Measurements from ENCODE around the gene CHADL.
"Not testable (repeated sequence)": the region's sequence is repeated elsewhere in the genome, so short reads cannot be mapped to it uniquely, and the experiment has no call there.

The CHADL gene, protein sequence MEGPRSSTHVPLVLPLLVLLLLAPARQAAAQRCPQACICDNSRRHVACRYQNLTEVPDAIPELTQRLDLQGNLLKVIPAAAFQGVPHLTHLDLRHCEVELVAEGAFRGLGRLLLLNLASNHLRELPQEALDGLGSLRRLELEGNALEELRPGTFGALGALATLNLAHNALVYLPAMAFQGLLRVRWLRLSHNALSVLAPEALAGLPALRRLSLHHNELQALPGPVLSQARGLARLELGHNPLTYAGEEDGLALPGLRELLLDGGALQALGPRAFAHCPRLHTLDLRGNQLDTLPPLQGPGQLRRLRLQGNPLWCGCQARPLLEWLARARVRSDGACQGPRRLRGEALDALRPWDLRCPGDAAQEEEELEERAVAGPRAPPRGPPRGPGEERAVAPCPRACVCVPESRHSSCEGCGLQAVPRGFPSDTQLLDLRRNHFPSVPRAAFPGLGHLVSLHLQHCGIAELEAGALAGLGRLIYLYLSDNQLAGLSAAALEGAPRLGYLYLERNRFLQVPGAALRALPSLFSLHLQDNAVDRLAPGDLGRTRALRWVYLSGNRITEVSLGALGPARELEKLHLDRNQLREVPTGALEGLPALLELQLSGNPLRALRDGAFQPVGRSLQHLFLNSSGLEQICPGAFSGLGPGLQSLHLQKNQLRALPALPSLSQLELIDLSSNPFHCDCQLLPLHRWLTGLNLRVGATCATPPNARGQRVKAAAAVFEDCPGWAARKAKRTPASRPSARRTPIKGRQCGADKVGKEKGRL

DNA sequence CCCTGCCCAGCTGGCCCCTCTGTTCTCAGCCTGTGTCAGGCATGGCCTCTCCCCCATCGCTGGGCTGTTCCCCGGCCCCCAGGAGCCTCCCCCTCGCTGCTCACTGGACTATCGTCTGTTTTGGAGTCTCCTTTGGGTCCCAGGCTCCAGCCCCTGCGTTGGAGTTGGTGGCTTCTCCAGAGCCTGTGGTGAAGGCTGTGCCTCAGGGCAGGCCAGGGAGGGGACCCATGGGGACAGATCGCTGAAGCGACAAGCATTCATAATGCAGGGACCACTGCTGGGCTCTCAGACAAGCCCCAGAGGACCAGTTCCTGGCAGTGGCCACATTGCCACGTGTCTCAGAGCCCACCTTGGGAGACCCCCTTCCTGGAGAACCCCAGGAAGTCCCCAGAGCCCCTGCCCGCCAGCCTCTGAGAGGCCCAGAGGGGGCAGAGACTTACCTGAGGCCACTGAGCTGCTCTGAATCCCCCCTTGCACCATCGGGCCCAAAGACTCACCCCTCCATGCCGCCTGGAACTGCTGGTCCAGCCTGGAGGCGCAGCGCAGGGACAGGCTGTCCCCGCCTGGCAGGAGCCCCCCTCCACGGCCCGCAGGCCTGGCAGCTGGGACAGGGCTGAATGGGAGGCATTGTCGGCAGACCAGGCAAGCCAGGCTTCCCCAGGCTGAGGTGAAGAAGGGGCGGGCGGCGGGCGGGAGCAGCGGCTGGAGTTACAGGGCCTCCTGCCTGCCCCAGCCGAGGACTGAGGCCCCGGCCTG lies at the start of gene CHADL:
Gene CHADL (minus strand): TSS at position 555 of the 756 bp plus-strand sequence. CDS start 50 bp downstream, at position 505.
- DNase-seq: no peak

DNA sequence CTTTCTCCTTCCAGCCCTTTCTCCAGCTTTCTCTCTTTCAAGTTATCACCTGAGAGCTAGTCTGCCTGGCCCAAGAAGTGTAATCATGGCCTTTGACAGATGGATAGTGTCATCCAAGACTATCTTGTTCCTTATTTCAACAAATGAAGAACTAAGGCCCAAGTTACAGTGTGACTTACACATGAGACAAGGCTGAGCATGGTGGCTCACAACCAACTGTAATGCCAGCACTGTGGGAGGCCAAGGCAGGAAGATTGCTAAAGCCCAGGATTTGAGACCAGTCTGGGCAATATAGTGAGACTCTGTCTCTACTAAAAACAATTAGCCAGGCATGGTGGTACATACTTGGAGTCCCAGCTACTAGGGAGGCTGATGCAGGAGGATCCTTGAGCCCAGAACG lies 48.9 kb upstream of the CHADL start:
- no peak for DNase-seq

- no peak for DNase-seq
These were observed 47.7 kb upstream of the CHADL start for GRCh38 chr22:41288245-41288946.

- no peak for DNase-seq
These were observed 45.9 kb upstream of the CHADL start for GRCh38 chr22:41286639-41287091.

- peak; percentile 88 to 93 for DNase-seq
These were observed 45.3 kb upstream of the CHADL start, which contains the start of gene RANGAP1 for GRCh38 chr22:41285820-41286638. TSS of gene RANGAP1 (minus strand) at chr22:41286187. CDS start at chr22:41281044, 5,143 bp downstream.

DNA sequence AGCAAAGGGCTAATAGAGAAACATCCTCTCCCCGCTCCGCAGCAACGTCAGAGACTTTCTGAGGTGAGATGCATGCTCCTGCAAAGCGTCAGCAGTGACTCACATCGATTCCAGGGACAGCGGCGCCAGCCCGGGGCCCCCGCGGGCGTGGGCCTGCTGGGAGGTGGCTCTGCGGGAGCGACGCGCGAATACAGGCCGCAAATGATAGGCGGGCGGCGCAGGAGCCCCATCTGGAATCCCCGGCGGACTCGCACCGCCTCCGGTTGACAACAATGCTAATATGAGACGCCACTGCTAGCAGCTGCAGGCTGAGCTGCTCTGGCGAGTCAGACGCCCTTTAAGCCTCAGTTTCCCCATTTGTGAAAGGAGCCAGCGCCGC lies 44.7 kb upstream of the CHADL start:
- DNase-seq: no peak

GRCh38 chr22:41284465-41284864 lies 43.7 kb upstream of the CHADL start:
- no peak for DNase-seq

DNA sequence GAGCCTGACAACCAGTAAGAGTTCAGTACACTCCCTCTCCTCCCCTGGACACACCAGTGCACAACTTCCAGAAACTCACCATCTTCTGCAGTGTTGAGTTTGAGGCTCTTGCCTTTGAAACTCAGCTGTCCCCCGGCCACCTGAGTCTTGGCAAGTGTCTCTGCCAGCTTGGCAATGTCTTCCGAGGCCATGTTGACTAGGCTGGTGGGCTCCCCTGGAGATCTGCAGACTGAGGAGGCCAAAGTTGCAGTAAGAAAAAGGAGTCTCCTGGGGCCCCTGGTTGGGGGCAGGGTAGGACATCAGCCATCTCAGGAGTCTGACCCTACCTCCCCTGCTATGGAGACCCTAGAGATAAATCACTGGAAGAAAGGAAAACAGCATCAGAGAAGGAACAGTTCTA lies 40.1 kb upstream of the CHADL start:
- no peak for DNase-seq

GRCh38 chr22:41280065-41280464 lies 39.3 kb upstream of the CHADL start:
- peak in 1 of 2 experiments; percentile 16 for DNase-seq

- no peak for DNase-seq
These were observed 34.1 kb upstream of the CHADL start for GRCh38 chr22:41274856-41275255.

GRCh38 chr22:41273128-41273527 lies 32.4 kb upstream of the CHADL start:
- no peak for DNase-seq

DNA sequence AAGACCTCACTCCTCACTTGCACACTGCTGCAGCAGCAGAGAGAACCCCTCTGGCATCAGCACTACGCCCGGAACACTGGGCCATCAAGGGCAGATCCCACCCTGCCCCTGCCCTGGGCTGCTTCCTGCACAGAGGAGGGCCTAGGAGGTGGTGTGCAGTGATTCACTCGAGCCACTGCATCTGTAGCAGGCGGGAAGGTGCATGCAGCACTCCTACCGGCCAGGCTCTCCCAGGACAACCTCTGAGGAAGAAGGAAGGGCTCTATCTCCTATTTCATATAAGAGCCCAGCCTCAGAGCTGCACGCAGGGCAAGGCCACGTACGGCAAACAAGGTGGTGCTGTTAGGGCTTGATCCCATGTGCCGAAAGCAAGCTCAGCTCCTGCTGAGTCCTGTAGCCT lies 31.1 kb upstream of the CHADL start:
- DNase-seq: no peak

DNA sequence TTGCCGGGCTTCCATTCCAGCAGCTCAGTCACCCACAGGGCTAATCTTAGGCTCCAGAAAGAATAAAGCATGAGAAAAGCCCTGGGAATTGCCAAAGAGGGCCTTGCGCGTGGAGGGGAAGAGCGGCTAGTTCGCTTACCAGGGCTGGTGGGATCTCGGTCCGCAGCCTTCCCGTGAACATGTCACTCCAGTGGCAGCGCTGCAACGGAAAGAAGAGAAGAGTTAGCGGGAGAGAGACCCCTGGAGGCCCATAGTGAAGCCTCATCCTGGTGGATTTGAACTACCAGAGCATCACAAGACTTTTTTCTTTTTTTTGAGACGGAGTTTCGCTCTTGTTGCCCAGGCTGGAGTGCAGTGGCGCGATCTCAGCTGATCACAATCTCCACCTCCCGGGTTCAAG lies 27.2 kb upstream of the CHADL start:
- no peak for DNase-seq

DNA sequence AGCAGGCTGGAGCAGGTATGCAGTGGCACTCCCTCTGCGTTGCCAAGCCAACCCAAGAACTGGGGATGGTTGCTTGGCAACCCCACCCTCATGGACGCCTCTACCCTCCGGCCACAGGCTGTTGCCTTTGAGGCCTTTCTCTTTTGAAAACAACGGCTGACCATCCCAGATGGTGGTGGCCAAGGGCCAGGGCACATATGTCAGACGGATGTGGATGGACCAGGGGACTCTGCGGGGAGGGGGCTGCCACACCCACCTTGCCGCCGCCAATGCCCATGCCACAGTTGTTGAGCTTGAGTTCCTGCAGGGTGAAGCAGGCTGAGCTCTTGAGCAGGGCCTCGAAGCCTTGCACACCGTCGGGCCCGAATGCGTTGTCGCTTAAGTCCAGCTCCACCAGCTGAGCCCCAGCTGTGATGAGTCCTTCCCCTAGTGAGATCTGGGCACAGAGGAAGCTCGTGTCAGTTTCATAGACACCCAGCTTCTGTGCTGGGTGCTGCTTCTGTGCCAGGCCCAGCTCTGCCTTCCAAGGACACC lies 23.7 kb upstream of the CHADL start:
- no peak for DNase-seq

DNA sequence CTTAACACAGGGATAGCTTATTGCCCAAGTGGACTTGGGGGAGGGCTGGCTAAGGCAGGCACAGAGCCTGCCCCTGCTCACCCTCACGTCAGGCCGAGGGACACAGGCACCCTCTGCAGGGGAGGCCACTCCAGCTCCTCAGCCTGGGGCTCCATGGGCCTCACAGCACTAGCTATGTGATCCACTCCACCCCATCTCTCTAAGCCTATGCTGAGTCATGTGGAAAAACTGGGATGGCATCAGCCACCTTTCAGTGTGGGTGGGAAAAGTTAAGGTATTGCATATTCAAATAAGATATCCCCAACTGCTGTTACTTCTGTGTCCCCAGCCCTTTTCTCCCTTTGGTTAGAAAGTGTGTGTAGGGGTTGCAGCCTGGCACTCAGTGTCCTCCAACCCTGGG lies 23.0 kb upstream of the CHADL start:
- DNase-seq: no peak

DNA sequence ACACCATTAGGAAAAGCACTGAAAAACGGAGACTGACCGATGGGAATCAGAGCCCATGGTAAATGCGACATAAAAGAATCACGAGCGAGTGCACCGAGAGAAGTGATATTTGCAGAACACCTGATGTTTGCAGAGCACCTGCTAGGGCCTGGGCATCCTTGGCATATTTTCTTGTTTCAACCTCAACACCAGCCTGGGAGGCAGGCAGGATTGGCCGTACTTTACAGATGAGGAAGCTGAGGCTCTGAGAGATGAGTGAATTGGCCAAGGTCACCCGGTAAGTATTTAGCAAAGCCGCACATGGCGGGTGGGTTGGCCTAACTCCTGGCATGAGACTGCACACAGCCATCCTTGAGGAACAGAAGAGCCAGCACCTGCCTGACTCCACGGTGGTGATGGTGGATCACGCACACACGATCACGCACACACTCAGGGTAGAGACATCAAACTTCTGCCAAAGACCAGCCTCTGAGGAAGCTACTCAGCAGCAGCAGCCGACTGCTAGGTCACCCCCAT lies 21.6 kb upstream of the CHADL start:
- DNase-seq: no peak

- no peak for DNase-seq
These were observed 21.0 kb upstream of the CHADL start for GRCh38 chr22:41261541-41262249.

DNA sequence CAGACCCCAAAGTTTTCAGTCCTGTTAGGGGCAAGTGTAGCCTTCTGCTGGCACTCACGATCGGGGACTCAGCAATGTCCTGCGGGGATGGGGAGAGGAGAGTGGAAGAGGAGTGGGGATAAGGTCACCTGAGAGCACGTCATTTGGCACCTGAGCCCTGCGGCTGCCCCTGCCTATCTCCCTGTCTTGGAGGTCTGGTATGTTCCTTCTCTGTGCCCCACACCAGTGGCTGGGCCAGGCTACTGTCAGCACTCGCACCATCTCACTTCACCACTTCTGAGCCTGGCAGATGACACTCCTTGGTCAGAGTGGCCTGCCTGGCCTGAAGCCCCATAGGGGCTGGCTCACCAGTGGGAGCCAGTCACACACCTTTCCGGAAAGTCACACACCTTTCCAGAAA lies 20.1 kb upstream of the CHADL start:
- no peak for DNase-seq

- not testable (repeated sequence) for DNase-seq
These were observed 19.0 kb upstream of the CHADL start for GRCh38 chr22:41259756-41260155.

DNA sequence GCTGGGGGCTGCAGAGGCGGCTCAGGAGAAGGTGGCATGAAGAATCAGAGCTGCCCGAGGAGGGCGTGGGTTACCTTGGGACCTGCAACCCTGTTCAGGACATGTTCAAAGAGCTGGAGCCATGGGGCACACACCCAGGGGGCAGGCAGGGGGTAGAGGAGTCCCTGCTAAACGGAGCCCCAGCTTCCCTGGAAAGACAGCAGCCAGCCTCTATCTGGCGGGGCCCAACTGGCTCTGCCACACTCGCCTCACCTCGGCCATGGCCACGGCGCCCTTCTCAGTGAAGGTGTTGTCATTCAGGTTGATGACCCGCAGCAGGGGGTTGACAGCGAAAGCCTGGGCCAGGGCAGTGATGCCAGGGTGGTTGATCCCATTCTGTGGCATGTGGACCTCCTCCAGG lies 17.0 kb upstream of the CHADL start:
- DNase-seq: no peak
